SK-N-MC (cell line): Measurements from ENCODE around the gene FBXL7.

Experiments
- EZH2 ChIP-seq: fragments of 200-600 bp; sonication (generic); IDR thresholded peaks from one replicate; pipeline ENCODE4 v1.6.1; 2017; ENCODE audit warnings: antibody characterized with exemption
- POLR2AphosphoS5 ChIP-seq: IDR thresholded peaks from 2 replicates; pipeline ENCODE4 v1.6.1; 2012; ENCODE audit warnings: mild to moderate bottlenecking, low read depth, low read length, borderline replicate concordance

DNA sequence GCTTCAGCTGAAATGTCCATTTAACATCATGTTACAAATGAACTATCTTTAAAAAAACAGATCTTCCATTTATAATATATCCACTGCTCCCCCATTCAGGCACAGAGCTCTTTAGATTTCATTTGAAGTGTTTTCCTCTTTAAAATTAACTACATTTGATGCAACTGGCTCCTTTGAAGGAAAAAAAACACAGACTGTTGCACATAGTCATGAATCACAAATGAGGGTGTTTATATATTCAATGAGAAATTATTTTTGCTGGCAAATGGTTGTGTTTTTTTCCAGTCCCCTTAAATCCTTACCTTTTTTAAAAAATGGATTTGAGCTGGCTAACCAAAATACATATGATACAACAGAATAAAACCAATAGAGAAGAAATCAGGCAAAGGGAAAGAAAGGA lies 240.4 kb downstream of the FBXL7 start:
- no peak for TF ChIP-seq EZH2
- no peak for TF ChIP-seq POLR2AphosphoS5
